ENCODE measurements around the gene GALT. TPM values are rescaled to one million over a fixed set of nuclear protein-coding genes. Genes with fewer than 3 reads are reported as not detected.

The GALT gene
- total RNA-seq, 2 experiments from 2014 or later = 62.5 to 90.9 TPM

- ChIA-PET CTCF (ENCODE audit: unreplicated experiment) (interaction anchor here (0.5 kb wide), 1 partner anchor 128 kb away, joined by 4 read pairs; no protein-coding TSS in a partner anchor), POLR2A (no interaction called here)
- no peak for DNase-seq (ENCODE audit: low spot score)
- TF ChIP-seq EZH2phosphoT487 (IDR thresholded peaks at IDR 0.05; ENCODE audit: borderline replicate concordance, low read depth, low read length) = no peak
- no peak for TF ChIP-seq CTCF (conservative IDR thresholded peaks at IDR 0.05; ENCODE audit: low read length)
- Histone ChIP-seq H3K9me2 (ENCODE audit: insufficient read depth, low read length) (no peaks in the 10 kb centered on the region), H3K4me3 (ENCODE audit: low read depth, low read length, poor library complexity, severe bottlenecking) (no peak overlapping the region), H3K79me2 (ENCODE audit: insufficient read depth, low read depth, low read length) (no peaks in the 10 kb centered on the region), H3K9me3 (ENCODE audit: low read length) (no peaks in the 10 kb centered on the region), H3K36me3 (ENCODE audit: insufficient read depth, low read length) (no peaks in the 10 kb centered on the region), H3K4me1 (ENCODE audit: insufficient read depth, low read length, poor library complexity, severe bottlenecking) (peaks cover 13% of the 10 kb centered on the region), H3K27ac (ENCODE audit: low read depth, low read length, poor library complexity, severe bottlenecking) (no peak overlapping the region), H3K4me2 (ENCODE audit: low read length) (no peak overlapping the region), H4K20me1 (ENCODE audit: insufficient read depth, low read length) (no peaks in the 10 kb centered on the region), H2AFZ (ENCODE audit: low read length) (no peak overlapping the region)
- BruUV-seq (replicated peaks) = no TSS peak
- intact Hi-C loops (cut with micrococcal nuclease; ENCODE audit: unreplicated experiment) = no loop called here
Observed at GRCh38 chr9:34663303-34663605, 16.8 kb downstream of the GALT start.

GRCh38 chr9:34664281-34665066 is 18.0 kb downstream of the GALT start:
- ChIA-PET POLR2A (interaction anchor here (0.7 to 2.1 kb wide), 4 partner anchors 18 to 435 kb away, joined by 3 to 9 read pairs (median 6); partner anchors contain the start of genes GALT and SIGMAR1), CTCF (ENCODE audit: unreplicated experiment) (interaction anchor here (0.9 to 1.2 kb wide), 2 partner anchors 18 to 26 kb away, joined by 3 to 4 read pairs; no protein-coding TSS in a partner anchor)
- Histone ChIP-seq H2AFZ (ENCODE audit: low read length) (no peak overlapping the region; the same call in 1 of the 2 replicates), H4K20me1 (ENCODE audit: insufficient read depth, low read length) (no peaks in the 10 kb centered on the region), H3K79me2 (ENCODE audit: insufficient read depth, low read depth, low read length) (no peaks in the 10 kb centered on the region), H3K4me1 (ENCODE audit: insufficient read depth, low read length, poor library complexity, severe bottlenecking) (peaks cover 13% of the 10 kb centered on the region), H3K4me2 (ENCODE audit: low read length) (peak overlapping the region; percentile 57), H3K9me2 (ENCODE audit: insufficient read depth, low read length) (no peaks in the 10 kb centered on the region), H3K9me3 (ENCODE audit: low read length) (no peaks in the 10 kb centered on the region), H3K4me3 (ENCODE audit: low read depth, low read length, poor library complexity, severe bottlenecking) (peak overlapping the region; percentile 96), H3K27ac (ENCODE audit: low read depth, low read length, poor library complexity, severe bottlenecking) (no peak overlapping the region), H3K36me3 (ENCODE audit: insufficient read depth, low read length) (no peaks in the 10 kb centered on the region; the same call in 1 of the 2 replicates)
- no TSS peak for BruUV-seq (replicated peaks)
- peak; percentile 77 for DNase-seq (ENCODE audit: low spot score)
- intact Hi-C loops (cut with micrococcal nuclease; ENCODE audit: unreplicated experiment) = loop anchor here (1.0 kb wide), 2 partner anchors 18 to 38 kb away; partner anchors contain the start of gene GALT
- TF ChIP-seq EZH2phosphoT487 (IDR thresholded peaks at IDR 0.05; ENCODE audit: borderline replicate concordance, low read depth, low read length) (no peak), CTCF (conservative IDR thresholded peaks at IDR 0.05; ENCODE audit: low read length) (peak; percentile 97)

GRCh38 chr9:34665067-34665380 is 18.5 kb downstream of the GALT start:
- no peak overlapping the region for H3K27ac ChIP-seq (ENCODE audit: low read depth, low read length, poor library complexity, severe bottlenecking)
- no peaks in the 10 kb centered on the region for H3K79me2 ChIP-seq (ENCODE audit: insufficient read depth, low read depth, low read length)
- peaks cover 4% of the 10 kb centered on the region; the same call in 1 of the 2 replicates for H3K36me3 ChIP-seq (ENCODE audit: insufficient read depth, low read length)
- intact Hi-C loops (cut with micrococcal nuclease; ENCODE audit: unreplicated experiment) = loop anchor here (1.0 kb wide), 1 partner anchor 19 kb away; the partner anchor contains the start of gene GALT
- peak overlapping the region; percentile 57 for H3K4me2 ChIP-seq (ENCODE audit: low read length)
- no peak overlapping the region; the same call in 1 of the 2 replicates for H2AFZ ChIP-seq (ENCODE audit: low read length)
- H3K9me2 ChIP-seq (ENCODE audit: insufficient read depth, low read length) = no peaks in the 10 kb centered on the region
- H3K4me1 ChIP-seq (ENCODE audit: insufficient read depth, low read length, poor library complexity, severe bottlenecking) = peaks cover 13% of the 10 kb centered on the region
- ChIA-PET POLR2A (interaction anchor here (0.6 to 2.1 kb wide), 5 partner anchors 19 to 434 kb away, joined by 3 to 9 read pairs (median 5); partner anchors contain the start of genes GALT and SIGMAR1), CTCF (ENCODE audit: unreplicated experiment) (interaction anchor here (0.6 to 1.2 kb wide), 4 partner anchors 18 to 1092 kb away, joined by 3 to 8 read pairs (median 4); partner anchors contain the start of gene GALT)
- H3K9me3 ChIP-seq (ENCODE audit: low read length) = no peaks in the 10 kb centered on the region
- DNase-seq (ENCODE audit: low spot score) = no peak
- TF ChIP-seq EZH2phosphoT487 (IDR thresholded peaks at IDR 0.05; ENCODE audit: borderline replicate concordance, low read depth, low read length) (no peak), CTCF (conservative IDR thresholded peaks at IDR 0.05; ENCODE audit: low read length) (no peak)
- peak overlapping the region; percentile 96 for H3K4me3 ChIP-seq (ENCODE audit: low read depth, low read length, poor library complexity, severe bottlenecking)
- no TSS peak for BruUV-seq (replicated peaks)
- no peaks in the 10 kb centered on the region for H4K20me1 ChIP-seq (ENCODE audit: insufficient read depth, low read length)
